ENCODE measurements around the gene C19orf47.
"Not testable (repeated sequence)": the region's sequence is repeated elsewhere in the genome, so short reads cannot be mapped to it uniquely, and the experiment has no call there.

The C19orf47 gene

DNA sequence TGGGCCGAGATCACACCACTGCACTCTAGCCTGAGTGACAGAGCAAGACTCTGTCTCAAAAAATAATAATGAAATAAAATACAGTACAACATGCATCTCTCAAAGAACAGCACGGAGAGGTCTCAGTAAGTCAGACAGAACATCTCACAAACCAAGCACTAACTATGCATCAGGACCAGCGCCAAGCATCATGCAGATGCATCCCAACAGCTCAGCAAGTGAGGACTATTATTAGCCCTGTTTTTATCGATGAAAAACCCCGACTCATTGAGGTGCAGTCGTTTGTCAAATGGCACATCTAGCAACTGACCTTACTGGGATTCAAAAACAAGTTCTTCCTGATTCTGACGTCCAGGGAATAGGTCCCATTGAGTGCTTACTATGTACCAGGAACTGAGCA is 3.8 kb downstream of the C19orf47 start:
- DNase-seq, result no peak

- DNase-seq, result no peak
Observed at GRCh38 chr19:40342644-40343311, 5.4 kb downstream of the C19orf47 start.

GRCh38 chr19:40341601-40342482 is 6.4 kb downstream of the C19orf47 start:
- no peak for DNase-seq

- DNase-seq, result no peak
Observed at GRCh38 chr19:40339018-40339728, 9.0 kb downstream of the C19orf47 start.

GRCh38 chr19:40337594-40337993 is 10.6 kb downstream of the C19orf47 start:
- DNase-seq, result no peak

- DNase-seq, result no peak
Observed at GRCh38 chr19:40337107-40337506, 11.1 kb downstream of the C19orf47 start.

GRCh38 chr19:40336601-40336900 is 11.6 kb downstream of the C19orf47 start:
- no peak for DNase-seq

GRCh38 chr19:40335855-40336600 is 12.2 kb downstream of the C19orf47 start:
- DNase-seq, result no peak

DNA sequence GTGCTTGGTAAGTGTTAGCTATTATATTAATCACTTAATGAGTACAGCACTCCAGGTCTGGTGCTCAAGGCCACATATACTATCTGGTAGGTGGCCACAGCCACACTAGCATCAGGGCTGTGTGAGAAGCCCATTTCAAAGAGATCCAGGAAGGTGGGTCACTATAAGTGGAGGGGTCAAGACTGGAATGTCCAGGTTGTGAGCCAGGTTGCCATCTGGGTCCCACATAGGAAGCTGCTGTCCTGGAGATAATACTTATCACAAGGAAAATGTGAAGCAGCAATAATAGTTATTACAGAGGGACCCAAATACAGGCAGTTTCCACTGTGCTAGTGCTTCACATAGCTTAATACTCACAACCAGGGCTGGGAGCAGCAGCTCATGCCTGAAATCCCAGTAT is 13.1 kb downstream of the C19orf47 start:
- no peak for DNase-seq

DNA sequence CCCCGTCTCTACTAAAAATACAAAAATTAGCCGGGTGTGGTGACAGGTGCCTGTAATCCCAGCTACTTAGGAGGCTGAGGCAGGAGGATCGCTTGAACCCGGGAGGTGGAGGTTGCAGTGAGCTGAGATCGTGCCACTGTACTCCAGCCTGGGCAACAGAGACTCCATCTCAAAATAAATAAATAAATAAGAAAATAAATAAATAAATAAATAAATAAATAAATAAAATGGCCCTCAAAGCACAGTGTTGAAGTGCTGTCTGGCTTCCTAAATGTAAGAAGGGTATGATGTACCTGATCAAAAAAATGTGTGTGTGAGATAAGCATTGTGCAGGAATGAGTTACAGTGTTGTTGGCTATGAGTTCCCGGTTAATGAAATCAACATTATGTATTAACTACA is 15.1 kb downstream of the C19orf47 start:
- DNase-seq, result not testable (repeated sequence)

GRCh38 chr19:40332669-40333068 is 15.5 kb downstream of the C19orf47 start:
- DNase-seq, result no peak

GRCh38 chr19:40331052-40331451 is 17.1 kb downstream of the C19orf47 start:
- no peak for DNase-seq

GRCh38 chr19:40326201-40326600 is 22.0 kb downstream of the C19orf47 start:
- DNase-seq, result no peak

GRCh38 chr19:40323705-40324104 is 24.5 kb downstream of the C19orf47 start:
- DNase-seq, result no peak

- DNase-seq, result no peak
Observed at GRCh38 chr19:40322951-40323615, 25.1 kb downstream of the C19orf47 start.

DNA sequence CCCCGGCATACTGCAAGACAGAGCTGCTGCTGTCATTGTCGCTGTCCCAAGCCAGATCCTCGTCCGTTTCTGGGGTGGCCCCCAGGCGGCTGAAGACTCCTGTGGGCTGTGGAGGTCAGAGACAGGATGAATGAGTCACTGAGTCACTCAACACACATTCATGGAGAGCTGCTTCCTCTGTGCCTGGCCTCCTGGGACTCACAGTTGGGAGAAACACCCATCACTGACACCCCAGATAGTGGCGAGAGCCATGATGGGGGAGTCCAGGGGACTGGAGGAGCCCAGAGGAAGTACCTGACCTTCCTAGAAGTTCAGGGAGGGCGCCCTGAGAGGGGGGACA is 26.0 kb downstream of the C19orf47 start:
- DNase-seq, result no peak

GRCh38 chr19:40321566-40322270 is 26.5 kb downstream of the C19orf47 start:
- DNase-seq, result no peak

- no peak for DNase-seq
Observed at GRCh38 chr19:40321076-40321475, 27.1 kb downstream of the C19orf47 start.

DNA sequence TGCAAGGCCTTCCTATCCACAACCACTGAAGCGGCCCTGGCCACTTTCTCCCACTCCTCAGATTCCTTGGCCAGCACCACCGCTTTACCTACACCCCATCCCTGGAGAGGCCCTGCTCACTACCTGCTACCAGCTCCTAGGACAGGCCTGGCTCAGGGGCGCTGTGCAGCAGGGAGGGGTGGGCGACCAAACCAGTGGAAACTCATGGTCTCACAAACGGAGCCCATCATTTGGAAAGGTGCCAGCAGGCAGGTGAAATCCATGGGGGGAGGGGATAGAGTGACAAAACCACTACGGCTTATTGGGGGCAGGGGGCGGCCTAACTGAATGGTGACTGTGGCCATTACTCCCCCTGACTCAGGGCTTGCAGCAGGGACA is 27.6 kb downstream of the C19orf47 start:
- DNase-seq, result no peak

GRCh38 chr19:40317338-40317737 is 30.9 kb downstream of the C19orf47 start:
- DNase-seq, result no peak

GRCh38 chr19:40315812-40316470 is 32.3 kb downstream of the C19orf47 start:
- no peak for DNase-seq

- DNase-seq, result no peak
Observed at GRCh38 chr19:40314656-40315055, 33.5 kb downstream of the C19orf47 start.
